ENCODE data around the gene ENTPD1.

DNA sequence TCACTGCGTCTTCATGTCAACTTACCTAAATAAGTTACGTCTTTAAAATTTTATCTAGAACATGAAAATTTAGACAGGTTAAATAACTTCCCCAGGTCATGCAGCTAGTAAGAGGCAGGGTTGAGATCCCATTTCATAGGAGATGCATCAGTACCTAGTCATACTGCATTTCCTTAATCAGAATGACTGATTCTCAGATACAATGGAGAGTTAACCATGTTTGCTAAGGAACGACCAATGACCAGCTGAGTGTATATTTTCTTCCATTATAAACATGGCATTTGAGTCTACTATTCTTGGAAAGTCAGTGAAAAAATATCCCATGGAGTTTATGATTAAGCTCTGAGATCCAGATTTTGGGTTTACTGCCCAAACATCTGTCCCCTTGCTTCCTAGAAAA is 39.6 kb downstream of the ENTPD1 start:
- TF ChIP-seq, protein P1, sequence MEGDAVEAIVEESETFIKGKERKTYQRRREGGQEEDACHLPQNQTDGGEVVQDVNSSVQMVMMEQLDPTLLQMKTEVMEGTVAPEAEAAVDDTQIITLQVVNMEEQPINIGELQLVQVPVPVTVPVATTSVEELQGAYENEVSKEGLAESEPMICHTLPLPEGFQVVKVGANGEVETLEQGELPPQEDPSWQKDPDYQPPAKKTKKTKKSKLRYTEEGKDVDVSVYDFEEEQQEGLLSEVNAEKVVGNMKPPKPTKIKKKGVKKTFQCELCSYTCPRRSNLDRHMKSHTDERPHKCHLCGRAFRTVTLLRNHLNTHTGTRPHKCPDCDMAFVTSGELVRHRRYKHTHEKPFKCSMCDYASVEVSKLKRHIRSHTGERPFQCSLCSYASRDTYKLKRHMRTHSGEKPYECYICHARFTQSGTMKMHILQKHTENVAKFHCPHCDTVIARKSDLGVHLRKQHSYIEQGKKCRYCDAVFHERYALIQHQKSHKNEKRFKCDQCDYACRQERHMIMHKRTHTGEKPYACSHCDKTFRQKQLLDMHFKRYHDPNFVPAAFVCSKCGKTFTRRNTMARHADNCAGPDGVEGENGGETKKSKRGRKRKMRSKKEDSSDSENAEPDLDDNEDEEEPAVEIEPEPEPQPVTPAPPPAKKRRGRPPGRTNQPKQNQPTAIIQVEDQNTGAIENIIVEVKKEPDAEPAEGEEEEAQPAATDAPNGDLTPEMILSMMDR (IDR thresholded peaks at IDR 0.05; ENCODE audit: insufficient read depth, low read length, poor library complexity, severe bottlenecking), result no peak
- no peak for TF ChIP-seq EZH2phosphoT487 (conservative IDR thresholded peaks at IDR 0.05; ENCODE audit: low read length)

Data from SU-DHL-6 (cell line).